Esophagus squamous epithelium (tissue), 4 donors: ENCODE measurements around the gene ADAMTS14.
"Not testable (repeated sequence)": the region's sequence is repeated elsewhere in the genome, so short reads cannot be mapped to it uniquely, and the experiment has no call there.

Experiments
- POLR2A ChIP-seq, 4 donors: fragments of 450-650 bp; IDR thresholded peaks; one replicate each; pipeline ENCODE4 v1.6.1; 2017; ENCODE audit warnings: antibody characterized with exemption in 4 of 4, mild to moderate bottlenecking in 4 of 4, moderate library complexity in 3 of 4
- TF ChIP-seq, protein P1 (sequence below), 6 experiments: fragments of 450-650 bp in 4 of 6; fragments of 200-600 bp in 2 of 6; sonication (generic) in 2 of 6; IDR thresholded peaks; one replicate each; pipeline ENCODE4 v1.5.1; 2016 to 2019; ENCODE audit warnings: antibody characterized with exemption in 6 of 6, mild to moderate bottlenecking in 4 of 6, moderate library complexity in 4 of 6

DNA sequence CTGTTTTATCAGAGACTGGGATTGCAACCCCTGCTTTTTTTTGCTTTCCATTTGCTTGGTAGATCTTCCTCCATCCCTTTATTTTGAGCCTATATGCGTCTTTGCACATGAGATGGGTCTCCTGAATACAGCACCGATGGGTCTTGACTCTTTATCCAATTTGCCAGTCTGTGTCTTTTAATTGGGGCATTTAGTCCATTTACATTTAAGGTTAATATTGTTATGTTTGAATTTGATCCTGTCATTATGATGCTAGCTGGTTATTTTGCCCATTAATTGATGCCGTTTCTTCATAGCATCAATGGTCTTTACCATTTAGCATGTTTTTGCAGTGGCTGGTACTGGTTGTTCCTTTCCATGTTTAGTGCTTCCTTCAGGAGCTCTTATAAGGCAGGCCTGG, 29.0 kb upstream of the ADAMTS14 start:
- TF ChIP-seq, protein P1, sequence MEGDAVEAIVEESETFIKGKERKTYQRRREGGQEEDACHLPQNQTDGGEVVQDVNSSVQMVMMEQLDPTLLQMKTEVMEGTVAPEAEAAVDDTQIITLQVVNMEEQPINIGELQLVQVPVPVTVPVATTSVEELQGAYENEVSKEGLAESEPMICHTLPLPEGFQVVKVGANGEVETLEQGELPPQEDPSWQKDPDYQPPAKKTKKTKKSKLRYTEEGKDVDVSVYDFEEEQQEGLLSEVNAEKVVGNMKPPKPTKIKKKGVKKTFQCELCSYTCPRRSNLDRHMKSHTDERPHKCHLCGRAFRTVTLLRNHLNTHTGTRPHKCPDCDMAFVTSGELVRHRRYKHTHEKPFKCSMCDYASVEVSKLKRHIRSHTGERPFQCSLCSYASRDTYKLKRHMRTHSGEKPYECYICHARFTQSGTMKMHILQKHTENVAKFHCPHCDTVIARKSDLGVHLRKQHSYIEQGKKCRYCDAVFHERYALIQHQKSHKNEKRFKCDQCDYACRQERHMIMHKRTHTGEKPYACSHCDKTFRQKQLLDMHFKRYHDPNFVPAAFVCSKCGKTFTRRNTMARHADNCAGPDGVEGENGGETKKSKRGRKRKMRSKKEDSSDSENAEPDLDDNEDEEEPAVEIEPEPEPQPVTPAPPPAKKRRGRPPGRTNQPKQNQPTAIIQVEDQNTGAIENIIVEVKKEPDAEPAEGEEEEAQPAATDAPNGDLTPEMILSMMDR (IDR thresholded peaks at IDR 0.05), result not testable (repeated sequence)
- TF ChIP-seq POLR2A (IDR thresholded peaks at IDR 0.05), result not testable (repeated sequence)
